GM21381 (cell line): Measurements from ENCODE around the gene SIX1.

ENCODE experiments used
- ATAC-seq: cut with Tn5 transposase; IDR thresholded peaks from one replicate; pipeline ENCODE4 v1.9.1; 2021; ENCODE audit warnings: mild to moderate bottlenecking, moderate library complexity; ENCODE audit not compliant: unreplicated experiment

The SIX1 gene

GRCh38 chr14:60596139-60596538, 53.1 kb downstream of the SIX1 start:
- no peak for ATAC-seq

DNA sequence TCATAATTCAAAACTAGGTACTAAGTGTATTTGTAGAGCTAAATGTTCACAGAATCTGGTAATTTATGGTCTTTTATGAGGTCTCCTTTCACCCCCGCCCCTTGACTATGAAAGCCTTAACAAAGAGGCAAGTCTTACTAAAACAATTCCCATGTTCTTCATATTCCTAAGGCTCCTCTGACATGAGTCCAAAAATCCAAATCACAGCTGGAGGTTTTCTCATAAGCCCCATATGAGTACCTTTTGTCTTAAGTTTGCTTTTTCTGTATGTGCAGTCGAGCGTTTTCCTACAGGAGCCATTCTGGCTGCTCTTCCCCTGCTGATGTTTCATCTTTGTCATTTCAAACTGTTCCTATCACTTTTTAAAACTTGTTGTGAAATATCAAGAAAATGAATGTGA, 55.2 kb downstream of the SIX1 start:
- no peak for ATAC-seq
